ENCODE results near the gene ST3GAL4.

GRCh38 chr11:126362879-126363655 is 7.6 kb downstream of the ST3GAL4 start:
- TF ChIP-seq POLR2AphosphoS5 (IDR thresholded peaks at IDR 0.05) = no peak
- TF ChIP-seq POLR2A (IDR thresholded peaks at IDR 0.05) = no peak
